Measurements from ENCODE around the gene SLC35E4.

DNA sequence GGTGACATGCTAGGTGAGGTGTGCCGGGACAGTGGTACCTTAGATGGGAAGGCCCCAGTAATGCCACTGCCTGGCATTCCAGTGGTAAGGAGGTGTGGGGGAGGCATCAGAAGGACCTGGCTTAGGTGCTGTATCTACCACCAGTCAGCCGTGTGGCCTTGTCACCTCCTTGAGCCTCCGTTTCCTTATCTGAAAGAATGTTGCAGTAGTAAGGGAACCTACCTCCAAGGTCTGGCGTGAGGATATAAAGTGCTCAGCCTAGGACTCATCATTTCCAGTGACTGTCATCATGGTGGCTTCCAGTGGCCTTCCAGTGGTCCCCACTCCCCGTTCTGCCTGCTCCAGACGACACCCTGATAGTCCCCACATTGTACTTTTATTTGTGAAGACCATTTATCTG, 38.9 kb downstream of the SLC35E4 start:
- TF ChIP-seq, protein P1, sequence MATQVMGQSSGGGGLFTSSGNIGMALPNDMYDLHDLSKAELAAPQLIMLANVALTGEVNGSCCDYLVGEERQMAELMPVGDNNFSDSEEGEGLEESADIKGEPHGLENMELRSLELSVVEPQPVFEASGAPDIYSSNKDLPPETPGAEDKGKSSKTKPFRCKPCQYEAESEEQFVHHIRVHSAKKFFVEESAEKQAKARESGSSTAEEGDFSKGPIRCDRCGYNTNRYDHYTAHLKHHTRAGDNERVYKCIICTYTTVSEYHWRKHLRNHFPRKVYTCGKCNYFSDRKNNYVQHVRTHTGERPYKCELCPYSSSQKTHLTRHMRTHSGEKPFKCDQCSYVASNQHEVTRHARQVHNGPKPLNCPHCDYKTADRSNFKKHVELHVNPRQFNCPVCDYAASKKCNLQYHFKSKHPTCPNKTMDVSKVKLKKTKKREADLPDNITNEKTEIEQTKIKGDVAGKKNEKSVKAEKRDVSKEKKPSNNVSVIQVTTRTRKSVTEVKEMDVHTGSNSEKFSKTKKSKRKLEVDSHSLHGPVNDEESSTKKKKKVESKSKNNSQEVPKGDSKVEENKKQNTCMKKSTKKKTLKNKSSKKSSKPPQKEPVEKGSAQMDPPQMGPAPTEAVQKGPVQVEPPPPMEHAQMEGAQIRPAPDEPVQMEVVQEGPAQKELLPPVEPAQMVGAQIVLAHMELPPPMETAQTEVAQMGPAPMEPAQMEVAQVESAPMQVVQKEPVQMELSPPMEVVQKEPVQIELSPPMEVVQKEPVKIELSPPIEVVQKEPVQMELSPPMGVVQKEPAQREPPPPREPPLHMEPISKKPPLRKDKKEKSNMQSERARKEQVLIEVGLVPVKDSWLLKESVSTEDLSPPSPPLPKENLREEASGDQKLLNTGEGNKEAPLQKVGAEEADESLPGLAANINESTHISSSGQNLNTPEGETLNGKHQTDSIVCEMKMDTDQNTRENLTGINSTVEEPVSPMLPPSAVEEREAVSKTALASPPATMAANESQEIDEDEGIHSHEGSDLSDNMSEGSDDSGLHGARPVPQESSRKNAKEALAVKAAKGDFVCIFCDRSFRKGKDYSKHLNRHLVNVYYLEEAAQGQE (IDR thresholded peaks at IDR 0.05; ENCODE audit: low read depth), result no peak
- TF ChIP-seq TAF1 (IDR thresholded peaks at IDR 0.05; ENCODE audit: low read depth) (no peak), EP300 (IDR thresholded peaks at IDR 0.05; ENCODE audit: borderline replicate concordance) (no peak), TEAD4 (IDR thresholded peaks at IDR 0.05) (no peak), CEBPB (IDR thresholded peaks at IDR 0.05) (no peak), RAD21 (IDR thresholded peaks at IDR 0.05; ENCODE audit: low read depth) (no peak), EGR1 (IDR thresholded peaks at IDR 0.05) (no peak), TCF12 (IDR thresholded peaks at IDR 0.05; ENCODE audit: low read depth) (no peak), NFIC (IDR thresholded peaks at IDR 0.05) (no peak), FOXM1 (IDR thresholded peaks at IDR 0.05; ENCODE audit: borderline replicate concordance, low read depth) (no peak)
